Measurements from ENCODE around the gene FSD1.

FSD1 gene

DNA sequence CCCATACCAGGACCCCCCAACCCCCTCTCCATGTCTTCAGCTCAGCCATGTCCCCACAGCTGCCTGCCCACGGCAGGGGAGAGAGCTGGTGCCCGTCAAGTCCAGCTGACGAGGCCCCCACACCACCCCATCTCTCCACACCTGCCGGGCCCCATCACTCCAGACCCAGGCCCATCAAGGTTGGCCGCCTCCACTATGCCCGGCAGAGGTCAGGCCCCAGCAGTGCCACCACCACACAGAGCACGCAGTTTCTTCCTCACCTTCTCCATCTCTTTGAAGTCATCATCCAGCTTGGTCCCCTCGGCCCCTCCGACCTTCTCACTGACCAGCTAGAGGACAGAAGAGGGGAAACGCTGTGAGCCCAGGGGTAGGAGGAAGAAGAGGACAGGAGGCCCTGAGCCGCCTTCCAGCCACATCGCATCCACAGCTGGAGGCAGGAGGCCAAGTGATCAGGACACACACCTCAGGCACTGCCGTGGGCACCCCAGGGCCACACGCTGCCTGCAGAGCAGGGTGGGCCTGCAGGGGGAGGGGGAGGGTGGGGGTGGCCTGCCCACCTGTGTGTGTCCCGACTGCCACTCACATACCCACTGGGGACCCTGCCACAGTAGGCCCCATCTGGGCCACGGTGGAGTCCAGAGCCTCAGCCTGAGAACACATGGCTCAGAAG, 62.4 kb downstream of the FSD1 start:
- DNase-seq, result no peak

DNA sequence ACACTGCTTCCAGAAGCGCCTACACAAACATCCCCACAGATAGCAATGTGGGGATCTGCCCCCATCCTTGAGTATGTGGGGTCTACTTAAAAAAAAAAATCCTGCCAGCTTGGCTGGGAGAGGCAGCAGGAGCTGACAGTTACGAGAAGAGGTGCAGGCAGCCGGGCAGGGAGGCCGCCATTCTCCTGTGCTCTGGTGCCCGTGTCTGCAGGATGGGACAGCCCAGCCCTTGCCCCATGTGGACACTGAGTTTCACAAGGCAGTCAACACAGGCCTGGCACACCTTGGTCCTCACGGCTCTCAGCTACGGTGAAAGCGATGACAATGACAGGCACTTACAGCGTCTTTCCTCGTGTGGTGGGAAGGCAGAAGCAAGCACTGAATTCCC, 62.9 kb downstream of the FSD1 start:
- DNase-seq, result no peak

DNA sequence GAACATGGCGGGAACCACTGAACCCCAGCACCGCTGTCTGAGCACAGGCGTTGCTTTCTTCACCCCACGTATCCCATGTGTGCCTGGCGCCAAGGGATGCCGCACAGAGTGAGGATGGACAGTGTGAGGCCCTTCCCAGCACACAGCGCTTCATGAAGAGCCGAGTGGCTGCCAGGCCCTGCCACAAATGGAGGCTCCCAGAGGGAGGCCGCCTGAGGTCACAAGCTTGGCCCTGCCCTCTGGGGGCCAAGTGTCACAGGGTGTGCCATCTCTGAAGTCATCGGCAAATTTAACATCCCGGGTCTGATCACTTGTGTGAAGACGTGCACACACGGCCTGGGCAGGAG, 63.4 kb downstream of the FSD1 start:
- peak; percentile 10 for DNase-seq

- DNase-seq, result no peak
These were observed 63.9 kb downstream of the FSD1 start for GRCh38 chr19:4368128-4368820.

GRCh38 chr19:4369109-4369887, 64.9 kb downstream of the FSD1 start:
- DNase-seq, result peak; percentile 77

GRCh38 chr19:4369888-4370260, 65.5 kb downstream of the FSD1 start:
- peak; percentile 75 for DNase-seq

DNA sequence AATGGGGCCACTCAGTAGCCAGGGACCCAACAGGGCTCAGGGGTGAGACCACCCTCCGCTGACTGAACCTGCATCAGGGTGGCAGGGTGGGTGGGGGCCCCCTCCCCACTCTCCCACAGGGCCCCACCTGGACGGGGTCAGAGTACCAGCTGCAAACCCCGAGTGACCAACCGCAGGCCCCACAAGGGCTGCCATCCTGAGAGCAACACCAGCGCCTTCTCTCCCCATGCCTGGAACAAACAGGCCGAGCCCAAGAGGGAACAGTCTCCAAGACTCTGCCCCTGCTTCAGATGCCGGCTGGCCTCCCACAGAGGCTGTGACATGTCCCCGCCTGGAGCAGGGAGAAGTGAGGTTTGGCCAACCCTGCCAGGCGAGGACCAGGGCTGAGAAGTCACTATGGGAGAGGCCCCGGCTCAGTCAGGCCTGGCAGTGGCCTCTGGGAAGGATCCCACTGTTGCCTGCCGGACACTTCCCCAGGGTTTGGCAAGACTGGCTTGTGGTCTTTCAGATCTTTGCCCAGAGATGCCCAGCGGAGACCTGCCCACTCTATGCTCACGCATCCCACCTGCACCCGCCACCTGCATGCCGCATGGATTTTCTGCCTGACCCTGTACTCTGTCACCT, 66.1 kb downstream of the FSD1 start:
- DNase-seq, result no peak

GRCh38 chr19:4371247-4372164, 67.1 kb downstream of the FSD1 start:
- no peak for DNase-seq

DNA sequence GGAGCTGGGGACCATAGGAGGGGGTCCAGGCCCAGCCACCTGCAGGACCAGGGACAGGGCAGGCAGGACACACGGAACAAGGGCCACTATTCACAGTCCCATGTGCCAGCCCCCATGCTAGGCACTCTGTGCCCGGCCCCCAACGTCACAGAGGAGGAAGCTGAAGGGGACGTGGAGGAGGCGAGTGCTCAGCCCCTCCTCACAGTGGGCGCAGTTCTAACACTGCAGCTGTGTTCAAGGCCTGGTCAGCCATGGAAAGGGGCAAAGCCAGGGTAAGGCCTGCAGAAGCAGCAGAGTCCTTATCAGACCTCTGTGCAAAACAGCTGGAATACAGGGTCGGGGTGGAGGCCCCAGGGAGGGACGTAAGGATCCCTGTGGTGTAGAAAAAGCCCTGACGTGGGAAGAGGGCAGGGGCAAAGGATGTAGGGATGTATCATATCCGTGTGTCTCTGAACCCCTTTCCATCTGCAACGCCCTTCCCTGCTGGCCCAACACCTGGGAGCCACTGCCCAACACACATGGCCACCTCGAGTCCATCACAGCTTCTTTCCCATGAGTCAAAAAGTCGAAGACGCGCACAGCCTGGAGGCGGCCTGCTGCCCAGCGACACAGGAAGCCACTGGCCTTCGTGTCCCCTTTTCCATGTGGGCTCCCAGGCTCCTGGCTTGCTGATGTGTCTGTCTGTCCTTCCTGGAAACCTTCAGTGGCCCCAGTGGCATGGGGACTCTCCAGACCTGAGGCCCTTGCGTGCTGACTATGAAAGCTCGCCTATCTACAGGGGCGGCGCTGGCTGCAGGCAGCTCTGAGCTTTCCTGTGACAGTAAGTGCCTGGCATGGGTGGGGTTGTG, 68.0 kb downstream of the FSD1 start:
- no peak for DNase-seq

- no peak for DNase-seq
These were observed 68.6 kb downstream of the FSD1 start for GRCh38 chr19:4373013-4373367.
